T-helper 1 cell (primary cell): ENCODE results near the gene ATL1.
"Not testable (repeated sequence)": the region's sequence is repeated elsewhere in the genome, so short reads cannot be mapped to it uniquely, and the experiment has no call there.

Experiments
- DNase-seq, 5 donors: peaks; one replicate each; pipeline ENCODE4 v3.0.0-alpha.2; 2012 to 2020

ATL1 gene

GRCh38 chr14:50534997-50535396 is 24.9 kb upstream of the ATL1 start:
- no peak for DNase-seq

GRCh38 chr14:50538034-50538433 is 21.9 kb upstream of the ATL1 start:
- not testable (repeated sequence) for DNase-seq

- no peak for DNase-seq
Observed at GRCh38 chr14:50539051-50539450, 20.9 kb upstream of the ATL1 start.

- no peak for DNase-seq
Observed at GRCh38 chr14:50541159-50541567, 18.8 kb upstream of the ATL1 start.

GRCh38 chr14:50542941-50543418 is 17.0 kb upstream of the ATL1 start:
- DNase-seq: peak in 2 of 5 donors; percentile 26 to 49

- DNase-seq: no peak
Observed at GRCh38 chr14:50544911-50545310, 15.0 kb upstream of the ATL1 start.

GRCh38 chr14:50545618-50546017 is 14.3 kb upstream of the ATL1 start:
- DNase-seq: no peak

- DNase-seq: no peak
Observed at GRCh38 chr14:50550294-50550693, 9.7 kb upstream of the ATL1 start.

GRCh38 chr14:50551877-50552276 is 8.1 kb upstream of the ATL1 start:
- DNase-seq: no peak

- DNase-seq: not testable (repeated sequence)
Observed at GRCh38 chr14:50552796-50553195, 7.1 kb upstream of the ATL1 start.

GRCh38 chr14:50560931-50561285 is 963 bp downstream of the ATL1 start:
- peak in 4 of 5 donors; percentile 5 to 14 (median 12) for DNase-seq

- no peak for DNase-seq
Observed at GRCh38 chr14:50562841-50563240, 2.9 kb downstream of the ATL1 start.

GRCh38 chr14:50569714-50570274 is 9.8 kb downstream of the ATL1 start:
- no peak for DNase-seq

- no peak for DNase-seq
Observed at GRCh38 chr14:50573862-50574261, 13.9 kb downstream of the ATL1 start.

GRCh38 chr14:50575769-50576168 is 15.8 kb downstream of the ATL1 start:
- no peak for DNase-seq

GRCh38 chr14:50577982-50578381 is 18.0 kb downstream of the ATL1 start:
- DNase-seq: no peak

- DNase-seq: no peak
Observed at GRCh38 chr14:50578433-50578832, 18.5 kb downstream of the ATL1 start.

GRCh38 chr14:50590464-50590863 is 30.5 kb downstream of the ATL1 start:
- no peak for DNase-seq

GRCh38 chr14:50594577-50595316 is 34.8 kb downstream of the ATL1 start:
- no peak for DNase-seq

- DNase-seq: no peak
Observed at GRCh38 chr14:50598765-50599164, 38.8 kb downstream of the ATL1 start.

- peak in 1 of 5 donors; percentile 19 for DNase-seq
Observed at GRCh38 chr14:50599700-50600444, 39.9 kb downstream of the ATL1 start.

GRCh38 chr14:50600849-50601248 is 40.9 kb downstream of the ATL1 start:
- no peak for DNase-seq

- no peak for DNase-seq
Observed at GRCh38 chr14:50601394-50601793, 41.4 kb downstream of the ATL1 start.

- DNase-seq: no peak
Observed at GRCh38 chr14:50602035-50602434, 42.1 kb downstream of the ATL1 start.
